ENCODE results near the gene VIPR2. TPM values are rescaled to one million over a fixed set of nuclear protein-coding genes. Genes with fewer than 3 reads are reported as not detected.

VIPR2 gene
- total and polyA plus RNA-seq, 2 of the 13 experiments (the other 11 are each of a cell fraction or from before 2014, with no cell fraction given), result not detected

- Histone ChIP-seq H3K4me2 (ENCODE audit: low read depth, low read length) (no peak overlapping the region), H3K27ac (ENCODE audit: extremely low read length, insufficient read depth, low read length) (no peak overlapping the region), H2AFZ (ENCODE audit: low read length) (no peak overlapping the region), H3K36me3 (replicated peaks in 1 of 2; ENCODE audit: control insufficient read depth in 1 of 2, insufficient read depth in 2 of 2, low read length in 2 of 2) (no peaks in the 10 kb centered on the region), H3K4me1 (ENCODE audit: insufficient read depth, low read length) (peaks cover 12% of the 10 kb centered on the region), H3K27me3 (ENCODE audit: control insufficient read depth in 1 of 2, insufficient read depth in 2 of 2, low read length in 2 of 2) (peaks cover 3 to 33% of the 10 kb centered on the region in 2 experiments; a peak in 4 of 5 replicates), H4K20me1 (ENCODE audit: insufficient read depth, low read length) (no peaks in the 10 kb centered on the region), H3K4me3 (replicated peaks in 1 of 3; ENCODE audit: insufficient read depth in 1 of 3, low read depth in 2 of 3, low read length in 3 of 3) (no peak overlapping the region), H3K79me2 (ENCODE audit: insufficient read depth, low read length) (no peaks in the 10 kb centered on the region), H3K9ac (ENCODE audit: insufficient read depth, low read depth, low read length) (no peak overlapping the region), H3K9me3 (ENCODE audit: low read length) (no peaks in the 10 kb centered on the region)
- ATAC-seq (no peak), FAIRE-seq (no peak), DNase-seq (ENCODE audit: low spot score) (no peak)
- TF ChIP-seq TERF1 (CRISPR knock-in tag; IDR thresholded peaks at IDR 0.05) (no peak), JUN (CRISPR knock-in tag; IDR thresholded peaks at IDR 0.05) (no peak), RORA (CRISPR knock-in tag; IDR thresholded peaks at IDR 0.05) (no peak)
- POLR2A ChIA-PET, result no interaction called here
- BruUV-seq (replicated peaks), result no TSS peak
- 31% methylated on average over 9 of the region's 10 CpGs for WGBS (ENCODE audit: low lambda C conversion rate)
- intact Hi-C loops (cut with micrococcal nuclease; ENCODE audit: unreplicated experiment) (no loop called here), in situ Hi-C loops (cut with HindIII; ENCODE audit: extremely low pct_ligation_motif_present, low pct_unique_long_range_greater_than_20kb) (no loop called here)
- CTCF ChIA-PET (ENCODE audit: low intra/inter-chr PET ratio, low total read pairs), result no interaction called here
These were observed 15.9 kb downstream of the VIPR2 start for GRCh38 chr7:159128767-159129166.

GRCh38 chr7:159127691-159128642 lies 16.7 kb downstream of the VIPR2 start:
- Histone ChIP-seq H3K27ac (ENCODE audit: extremely low read length, insufficient read depth, low read length) (no peak overlapping the region), H3K27me3 (ENCODE audit: control insufficient read depth in 1 of 2, insufficient read depth in 2 of 2, low read length in 2 of 2) (peaks cover 3 to 33% of the 10 kb centered on the region in 2 experiments; a peak in 4 of 5 replicates), H3K36me3 (replicated peaks in 1 of 2; ENCODE audit: control insufficient read depth in 1 of 2, insufficient read depth in 2 of 2, low read length in 2 of 2) (no peaks in the 10 kb centered on the region), H3K9me3 (ENCODE audit: low read length) (no peaks in the 10 kb centered on the region), H3K4me3 (replicated peaks in 1 of 3; ENCODE audit: insufficient read depth in 1 of 3, low read depth in 2 of 3, low read length in 3 of 3) (no peak overlapping the region), H2AFZ (ENCODE audit: low read length) (no peak overlapping the region), H4K20me1 (ENCODE audit: insufficient read depth, low read length) (no peaks in the 10 kb centered on the region), H3K4me1 (ENCODE audit: insufficient read depth, low read length) (peaks cover 12% of the 10 kb centered on the region), H3K9ac (ENCODE audit: insufficient read depth, low read depth, low read length) (no peak overlapping the region), H3K79me2 (ENCODE audit: insufficient read depth, low read length) (no peaks in the 10 kb centered on the region), H3K4me2 (ENCODE audit: low read depth, low read length) (no peak overlapping the region)
- FAIRE-seq (no peak), ATAC-seq (no peak; the same call in 2 of the 3 replicates), DNase-seq (ENCODE audit: low spot score) (no peak)
- in situ Hi-C loops (cut with HindIII; ENCODE audit: extremely low pct_ligation_motif_present, low pct_unique_long_range_greater_than_20kb) (no loop called here), intact Hi-C loops (cut with micrococcal nuclease; ENCODE audit: unreplicated experiment) (no loop called here)
- ChIA-PET CTCF (ENCODE audit: low intra/inter-chr PET ratio, low total read pairs) (no interaction called here), POLR2A (no interaction called here)
- WGBS (ENCODE audit: low lambda C conversion rate), result 59% methylated on average over 11 of the region's 16 CpGs
- no TSS peak for BruUV-seq (replicated peaks)
- TF ChIP-seq DMAP1 (CRISPR knock-in tag; IDR thresholded peaks at IDR 0.05), result no peak
- TF ChIP-seq FOXO4 (CRISPR knock-in tag; conservative IDR thresholded peaks at IDR 0.05), result no peak
- TF ChIP-seq ZNF678 (CRISPR knock-in tag; IDR thresholded peaks at IDR 0.05), result no peak
- TF ChIP-seq ZNF143 (CRISPR knock-in tag; IDR thresholded peaks at IDR 0.05), result no peak
- TF ChIP-seq MXD1 (CRISPR knock-in tag; IDR thresholded peaks at IDR 0.05), result no peak
- TF ChIP-seq ZNF446 (CRISPR knock-in tag; IDR thresholded peaks at IDR 0.05), result no peak
- TF ChIP-seq ZNF12 (CRISPR knock-in tag; IDR thresholded peaks at IDR 0.05), result no peak
- TF ChIP-seq ATF2 (CRISPR knock-in tag; IDR thresholded peaks at IDR 0.05), result no peak
- no peak for TF ChIP-seq NKX3-1 (CRISPR knock-in tag; IDR thresholded peaks at IDR 0.05)
- no peak for TF ChIP-seq HMGA1 (CRISPR knock-in tag; conservative IDR thresholded peaks at IDR 0.05)
- TF ChIP-seq ZFY (CRISPR knock-in tag; IDR thresholded peaks at IDR 0.05), result no peak
